GM12878 (cell line): ENCODE results near the gene SPP2.

Experiments used
- ASH2L ChIP-seq: fragments of 300-600, 200-600 bp; sonication (generic); IDR thresholded peaks from 2 replicates; pipeline ENCODE4 v1.6.1; 2017; ENCODE audit warnings: low read depth, mild to moderate bottlenecking, borderline replicate concordance
- CBFB ChIP-seq: IDR thresholded peaks from 2 replicates; pipeline ENCODE4 v1.6.1; 2016; ENCODE audit warnings: antibody characterized with exemption, low read depth
- EP300 ChIP-seq, 2 experiments: fragments of 150-350 bp in 1 of 2; IDR thresholded peaks; 2 replicates each; pipeline ENCODE4 v1.6.1; 2011 to 2012; ENCODE audit warnings: low read depth in 2 of 2, low read length in 2 of 2, borderline replicate concordance in 1 of 2, improper control_type of control experiment in 1 of 2, inconsistent platforms in 1 of 2; ENCODE audit not compliant: control insufficient read depth in 1 of 2
- PML ChIP-seq: IDR thresholded peaks from 2 replicates; pipeline ENCODE4 v1.6.1; 2012; ENCODE audit warnings: low read length, inconsistent platforms
- POLR2A ChIP-seq: IDR thresholded peaks from 2 replicates; pipeline ENCODE4 v1.6.1; 2011; ENCODE audit warnings: low read depth, mild to moderate bottlenecking, low read length
- RFX5 ChIP-seq: IDR thresholded peaks from 2 replicates; pipeline ENCODE4 v1.6.1; 2011; ENCODE audit warnings: low read depth, low read length, improper control_type of control experiment
- ZNF207 ChIP-seq: fragments of 450-650 bp; IDR thresholded peaks from 2 replicates; pipeline ENCODE4 v1.6.1; 2014; ENCODE audit warnings: antibody characterized with exemption, mild to moderate bottlenecking, borderline replicate concordance

DNA sequence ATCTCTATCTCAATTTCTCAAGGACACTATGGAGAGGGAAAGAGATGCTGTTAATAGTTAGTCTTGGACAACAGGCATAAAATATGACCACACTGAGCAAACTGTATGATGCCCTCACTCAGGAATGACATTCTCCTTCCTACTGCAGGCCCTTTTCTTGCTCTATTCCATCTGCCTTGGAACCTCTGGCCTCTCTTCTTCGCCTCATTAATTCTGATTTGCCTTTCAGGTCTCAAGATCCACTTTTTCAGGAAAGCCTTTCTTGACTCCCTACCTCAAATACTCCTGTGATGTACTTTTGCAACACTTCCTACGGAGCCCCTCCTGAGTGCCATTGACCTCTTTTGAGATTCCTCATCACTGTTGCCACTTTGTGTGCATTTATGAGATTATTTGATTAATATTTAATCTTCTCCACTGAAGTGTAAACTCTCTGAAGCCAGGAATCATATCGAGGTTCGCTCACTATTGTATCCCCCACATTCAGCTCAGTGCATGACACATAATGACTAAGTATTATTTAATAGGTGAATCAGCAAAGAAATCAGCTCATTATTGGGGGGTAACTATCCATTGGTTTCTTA lies 21.3 kb upstream of the SPP2 start:
- TF ChIP-seq CBFB (no peak), EP300 (IDR thresholded peaks at IDR 0.05; ENCODE audit: borderline replicate concordance in 1 of 2, control insufficient read depth in 1 of 2, low read depth in 2 of 2, low read length in 2 of 2) (no peak), POLR2A (no peak), PML (no peak), RFX5 (no peak), ZNF207 (no peak), ASH2L (no peak)
